H1 (cell line): Measurements from ENCODE around the gene MPPED2. TPM values are rescaled to one million over a fixed set of nuclear protein-coding genes. Genes with fewer than 3 reads are reported as not detected.

Source experiments
- CTCF ChIA-PET: fragments of 300-600 bp; sonication (Branson Sonifier 250); formaldehyde crosslinking; loops from one replicate; lab custom pipeline; 2021; ENCODE audit not compliant: partially characterized antibody; lab: Charles Lee
- POLR2A ChIA-PET: fragments of 300-600 bp; sonication (Branson Sonifier 250); formaldehyde crosslinking; loops from one replicate; lab custom pipeline; 2021; ENCODE audit warnings: inconsistent platforms; ENCODE audit not compliant: partially characterized antibody; lab: Charles Lee
- DNase-seq, 2 experiments: peaks; one replicate each; pipeline versions ENCODE4 v3.0.0 to v3.0.0-alpha.2; 2010 to 2022; ENCODE audit warnings: low spot score in 2 of 2, low read depth in 1 of 2, mixed read lengths in 1 of 2
- FAIRE-seq: peaks from 2 replicates; lab custom pipeline; 2011; peaks lifted over from hg19 to GRCh38; lab: Jason Lieb, UNC
- H2AFZ ChIP-seq: 2 replicates; pipeline ENCODE4 v1.8.1; 2012; ENCODE audit warnings: low read length, inconsistent platforms
- H2AK5ac ChIP-seq: 2 replicates; pipeline ENCODE4 v1.6.1; 2013; ENCODE audit warnings: low read depth, low read length
- H2BK120ac ChIP-seq: replicated peaks from 2 replicates; pipeline ENCODE3; 2013; ENCODE audit warnings: low read depth, low read length, inconsistent platforms
- H2BK12ac ChIP-seq: 2 replicates; pipeline ENCODE4 v1.6.1; 2013; ENCODE audit warnings: low read depth, low read length
- H2BK15ac ChIP-seq: 2 replicates; pipeline ENCODE4 v1.6.1; 2013; ENCODE audit warnings: low read length
- H2BK20ac ChIP-seq: 2 replicates; pipeline ENCODE4 v1.6.1; 2013; ENCODE audit warnings: low read length
- H2BK5ac ChIP-seq: 2 replicates; pipeline ENCODE4 v1.6.1; 2013; ENCODE audit warnings: low read depth, low read length
- H3K14ac ChIP-seq: 2 replicates; pipeline ENCODE4 v1.6.1; 2013; ENCODE audit warnings: inconsistent platforms; ENCODE audit not compliant: insufficient read length
- H3K18ac ChIP-seq: 2 replicates; pipeline ENCODE4 v1.6.1; 2013; ENCODE audit warnings: low read length; ENCODE audit errors: extremely low read depth
- H3K23ac ChIP-seq: 2 replicates; pipeline ENCODE4 v1.6.1; 2013; ENCODE audit warnings: inconsistent platforms; ENCODE audit not compliant: insufficient read length
- H3K23me2 ChIP-seq: 2 replicates; pipeline ENCODE4 v1.6.1; 2013; ENCODE audit warnings: low read depth, low read length
- H3K27ac ChIP-seq: 2 replicates; pipeline ENCODE4 v1.6.1; 2011; ENCODE audit warnings: low read depth, low read length, inconsistent platforms
- H3K27me3 ChIP-seq, 4 experiments: replicated peaks in 1 of 4; 1 replicate in 1 of 4; 2 replicates in 3 of 4; pipeline versions ENCODE4 v1.6.1 to v1.8.1; 2011 to 2013; ENCODE audit warnings: low read length in 3 of 4, mild to moderate bottlenecking in 3 of 4, inconsistent platforms in 2 of 4, mixed read lengths in 2 of 4, moderate library complexity in 1 of 4; ENCODE audit not compliant: control insufficient read depth in 3 of 4, insufficient read depth in 3 of 4; ENCODE audit errors: extremely low read depth in 1 of 4
- H3K36me3 ChIP-seq, 4 experiments: 2 replicates each; pipeline versions ENCODE4 v1.6.1 to v1.8.1; 2011 to 2013; ENCODE audit warnings: mild to moderate bottlenecking in 4 of 4, low read length in 3 of 4, moderate library complexity in 2 of 4, control low read depth in 1 of 4, inconsistent platforms in 1 of 4; ENCODE audit not compliant: insufficient read depth in 4 of 4, control insufficient read depth in 2 of 4
- H3K4ac ChIP-seq: replicated peaks from 2 replicates; pipeline ENCODE3; 2013; ENCODE audit warnings: low read length, low read depth, mixed read lengths, inconsistent platforms; ENCODE audit not compliant: insufficient read length
- H3K4me1 ChIP-seq, 4 experiments: replicated peaks in 1 of 4; 1 replicate in 1 of 4; 2 replicates in 3 of 4; pipeline versions ENCODE4 v1.6.1 to v1.8.1; 2011 to 2013; ENCODE audit warnings: low read length in 3 of 4, inconsistent platforms in 2 of 4, mixed read lengths in 1 of 4; ENCODE audit not compliant: insufficient read depth in 4 of 4, control insufficient read depth in 3 of 4
- H3K4me2 ChIP-seq, 2 experiments: 2 replicates each; pipeline versions ENCODE4 v1.6.1 to v1.8.1; 2011 to 2013; ENCODE audit warnings: low read depth in 2 of 2, low read length in 2 of 2, control low read depth in 1 of 2, inconsistent platforms in 1 of 2, mild to moderate bottlenecking in 1 of 2; ENCODE audit not compliant: insufficient read depth in 1 of 2
- H3K4me3 ChIP-seq, 4 experiments: fragments of 200-600, 300-600 bp in 1 of 4; sonication (generic), shearing (Covaris generic), sonication (Bioruptor Twin) in 1 of 4; 2 replicates each; pipeline versions ENCODE4 v1.5.1 to v1.8.1; 2011 to 2016; ENCODE audit warnings: low read length in 4 of 4, low read depth in 3 of 4, control low read depth in 2 of 4, inconsistent platforms in 2 of 4, mild to moderate bottlenecking in 2 of 4, mixed read lengths in 1 of 4, moderate library complexity in 1 of 4; ENCODE audit not compliant: insufficient read depth in 2 of 4; ENCODE audit errors: extremely low read depth in 1 of 4
- H3K56ac ChIP-seq: replicated peaks from 2 replicates; pipeline ENCODE3; 2013; ENCODE audit warnings: low read depth, mild to moderate bottlenecking, mixed read lengths, low read length, inconsistent platforms; ENCODE audit not compliant: insufficient read length
- H3K79me1 ChIP-seq: 2 replicates; pipeline ENCODE4 v1.6.1; 2013; ENCODE audit warnings: low read depth, low read length, control low read depth
- H3K79me2 ChIP-seq, 2 experiments: 2 replicates each; pipeline versions ENCODE4 v1.6.1 to v1.8.1; 2012 to 2013; ENCODE audit warnings: low read length in 2 of 2, mild to moderate bottlenecking in 2 of 2, inconsistent platforms in 1 of 2; ENCODE audit not compliant: insufficient read depth in 2 of 2, control insufficient read depth in 1 of 2
- H3K9ac ChIP-seq, 4 experiments: replicated peaks in 1 of 4; 1 replicate in 1 of 4; 2 replicates in 3 of 4; pipeline versions ENCODE4 v1.6.1 to v1.8.1; 2011 to 2013; ENCODE audit warnings: low read depth in 3 of 4, low read length in 3 of 4, control low read depth in 2 of 4, mild to moderate bottlenecking in 2 of 4, moderate library complexity in 2 of 4, inconsistent platforms in 1 of 4; ENCODE audit errors: extremely low read depth in 1 of 4
- H3K9me3 ChIP-seq, 2 experiments: 2 replicates each; pipeline versions ENCODE4 v1.6.1 to v1.8.1; 2012 to 2013; ENCODE audit warnings: mild to moderate bottlenecking in 2 of 2, moderate library complexity in 2 of 2, control low read depth in 1 of 2, inconsistent platforms in 1 of 2, low read depth in 1 of 2, low read length in 1 of 2, mixed read lengths in 1 of 2; ENCODE audit not compliant: insufficient read depth in 2 of 2
- H4K20me1 ChIP-seq, 2 experiments: replicated peaks in 1 of 2; 2 replicates each; pipeline versions ENCODE3 to v1.8.1; 2011 to 2013; ENCODE audit warnings: inconsistent platforms in 2 of 2, low read length in 2 of 2, mild to moderate bottlenecking in 1 of 2; ENCODE audit not compliant: insufficient read depth in 2 of 2, control insufficient read depth in 1 of 2
- H4K5ac ChIP-seq: 2 replicates; pipeline ENCODE4 v1.6.1; 2013; ENCODE audit warnings: low read length, low read depth, mixed read lengths, inconsistent platforms; ENCODE audit not compliant: insufficient read length
- H4K8ac ChIP-seq: 2 replicates; pipeline ENCODE4 v1.8.0; 2013; ENCODE audit warnings: mild to moderate bottlenecking, moderate library complexity, low read length, inconsistent platforms; ENCODE audit not compliant: insufficient read depth; ENCODE audit errors: extremely low read depth
- H4K91ac ChIP-seq: replicated peaks from 2 replicates; pipeline ENCODE3; 2013; ENCODE audit warnings: low read length, mixed read lengths, inconsistent platforms; ENCODE audit not compliant: insufficient read length
- CTCF ChIP-seq, 3 experiments: IDR thresholded peaks; 1 replicate in 2 of 3; 2 replicates in 1 of 3; pipeline versions ENCODE4 v1.5.1 to v1.6.1; 2011; ENCODE audit warnings: low read length in 3 of 3, mild to moderate bottlenecking in 3 of 3, inconsistent platforms in 2 of 3, low read depth in 1 of 3, moderate library complexity in 1 of 3; ENCODE audit not compliant: insufficient read depth in 1 of 3; ENCODE audit errors: control extremely low read depth in 1 of 3
- EGR1 ChIP-seq: IDR thresholded peaks from 2 replicates; pipeline ENCODE4 v1.6.1; 2011; ENCODE audit warnings: low read depth, low read length, borderline replicate concordance
- KDM5A ChIP-seq: fragments of 200-600 bp; IDR thresholded peaks from 2 replicates; pipeline ENCODE4 v1.7.1; 2012; ENCODE audit warnings: mild to moderate bottlenecking, low read length, inconsistent platforms, mixed read lengths
- RAD21 ChIP-seq, 2 experiments: IDR thresholded peaks in 1 of 2; conservative IDR thresholded peaks in 1 of 2; 2 replicates each; pipeline ENCODE4 v1.6.1; 2011; ENCODE audit warnings: low read depth in 2 of 2, low read length in 2 of 2, improper control_type of control experiment in 1 of 2, inconsistent platforms in 1 of 2, mild to moderate bottlenecking in 1 of 2, moderate library complexity in 1 of 2
- TEAD4 ChIP-seq: IDR thresholded peaks from 2 replicates; pipeline ENCODE4 v1.6.1; 2012; ENCODE audit warnings: low read depth, low read length, inconsistent platforms, mixed read lengths
- YY1 ChIP-seq: IDR thresholded peaks from 2 replicates; pipeline ENCODE4 v1.6.1; 2011; ENCODE audit warnings: low read depth, mild to moderate bottlenecking, low read length
- ZNF274 ChIP-seq: IDR thresholded peaks from 2 replicates; pipeline ENCODE4 v1.7.0; 2012; ENCODE audit warnings: low read length, borderline replicate concordance; ENCODE audit errors: extremely low read depth
- WGBS, 2 experiments: shearing (Covaris generic) in 1 of 2; methylation state at CpG; one replicate each; pipeline versions ENCODE4 v1.1.6 to v1.1.7; 2013 to 2015; ENCODE audit warnings: low lambda C conversion rate in 2 of 2, mixed read lengths in 2 of 2, inconsistent platforms in 1 of 2, low coverage in 1 of 2, missing lambda C conversion rate in 1 of 2; ENCODE audit not compliant: insufficient replicate concordance in 2 of 2, insufficient coverage in 1 of 2, insufficient read length in 1 of 2; ENCODE audit errors: extremely low coverage in 1 of 2, missing lambda C conversion rate in 1 of 2; 5-methylcytosine and 5-hydroxymethylcytosine counted together
- polyA plus RNA-seq, 7 experiments: library from polyadenylated mRNA; depleted of rRNA in 3 of 7; stranded (reverse) in 5 of 7; unstranded in 2 of 7; fragments of >200 nt in 5 of 7; fragments of 200-250 nt in 2 of 7; gene quantifications; 1 replicate in 5 of 7; 2 replicates in 1 of 7; 4 replicates in 1 of 7; pipeline versions ENCODE4 v1.2.1 to v1.2.3, GENCODE V29; 2011 to 2013; ENCODE audit warnings: missing spikeins in 2 of 7, mixed read lengths in 2 of 7
- total RNA-seq: library from RNA; stranded (reverse); fragmentation: NEBNext Ultra II Directional; extraction: Animal tissue kit (Norgen Biotek cat#: 25700); gene quantifications from 2 replicates; pipeline ENCODE4 v1.2.1, GENCODE V29; 2021

MPPED2 gene
- total and polyA plus RNA-seq, 2 of the 8 experiments (the other 6 are each of a cell fraction or from before 2014, with no cell fraction given): 1.3 to 3.5 TPM

- H3K27ac ChIP-seq: no peak overlapping the region
- no peak overlapping the region for H2BK120ac ChIP-seq
- no peaks in the 10 kb centered on the region for H3K79me2 ChIP-seq
- no peaks in the 10 kb centered on the region for H3K36me3 ChIP-seq
- H3K27me3 ChIP-seq: no peaks in the 10 kb centered on the region
- no peak overlapping the region for H4K8ac ChIP-seq
- H3K23me2 ChIP-seq: no peaks in the 10 kb centered on the region
- H2AFZ ChIP-seq: no peak overlapping the region
- H2BK15ac ChIP-seq: no peak overlapping the region
- POLR2A ChIA-PET: no interaction called here
- H2BK12ac ChIP-seq: no peak overlapping the region
- no peaks in the 10 kb centered on the region for H4K20me1 ChIP-seq
- H4K91ac ChIP-seq: no peak overlapping the region
- DNase-seq (no peak), FAIRE-seq (no peak)
- H2BK20ac ChIP-seq: no peak overlapping the region
- H3K4me3 ChIP-seq: no peak overlapping the region
- no peak overlapping the region for H3K4me2 ChIP-seq
- no peak overlapping the region for H3K4ac ChIP-seq
- H3K18ac ChIP-seq: no peak overlapping the region
- H2AK5ac ChIP-seq: no peak overlapping the region
- CTCF ChIA-PET: interaction anchor here (1.3 kb wide), 1 partner anchor 22 kb away, joined by 3 read pairs; no protein-coding TSS in a partner anchor
- no peak overlapping the region for H3K9ac ChIP-seq
- H3K56ac ChIP-seq: no peak overlapping the region
- H3K23ac ChIP-seq: no peak overlapping the region
- H4K5ac ChIP-seq: no peak overlapping the region
- WGBS, 2 experiments: 89% methylated on average over 4 of the region's 4 CpGs; no CpG with 5 or more reads in 1 of the 2 experiments
- no peaks in the 10 kb centered on the region; a peak in 1 of 7 replicates for H3K4me1 ChIP-seq
- no peaks in the 10 kb centered on the region for H3K9me3 ChIP-seq
- no peak overlapping the region for H2BK5ac ChIP-seq
- no peaks in the 10 kb centered on the region for H3K79me1 ChIP-seq
- no peak overlapping the region for H3K14ac ChIP-seq
- TF ChIP-seq YY1 (no peak), EGR1 (no peak), CTCF (IDR thresholded peaks at IDR 0.05; ENCODE audit: control extremely low read depth in 1 of 3, insufficient read depth in 1 of 3, low read depth in 1 of 3, low read length in 3 of 3) (no peak), ZNF274 (no peak), KDM5A (no peak), RAD21 (IDR thresholded peaks at IDR 0.05 in 1 of 2, conservative IDR thresholded peaks at IDR 0.05 in 1 of 2; ENCODE audit: low read depth in 2 of 2, low read length in 2 of 2) (no peak), TEAD4 (no peak)
Observed at GRCh38 chr11:30511408-30511807, 74.7 kb downstream of the MPPED2 start.
